ENCODE results near the gene SYT2. TPM values are rescaled to one million over a fixed set of nuclear protein-coding genes. Genes with fewer than 3 reads are reported as not detected.
"Not testable (repeated sequence)": the region's sequence is repeated elsewhere in the genome, so short reads cannot be mapped to it uniquely, and the experiment has no call there.

SYT2 gene
- total RNA-seq, 1 experiment from 2014 or later = 0.06 TPM

- H3K27me3 ChIP-seq = peaks cover 33% of the 10 kb centered on the region
- H3K27ac ChIP-seq; H3K4me1 ChIP-seq; DNase-seq; H3K36me3 ChIP-seq; H3K4me3 ChIP-seq; H3K9me3 ChIP-seq (replicated peaks): not testable (repeated sequence)
Observed at GRCh38 chr1:202714202-202714601, 3.9 kb upstream of the SYT2 start.

DNA sequence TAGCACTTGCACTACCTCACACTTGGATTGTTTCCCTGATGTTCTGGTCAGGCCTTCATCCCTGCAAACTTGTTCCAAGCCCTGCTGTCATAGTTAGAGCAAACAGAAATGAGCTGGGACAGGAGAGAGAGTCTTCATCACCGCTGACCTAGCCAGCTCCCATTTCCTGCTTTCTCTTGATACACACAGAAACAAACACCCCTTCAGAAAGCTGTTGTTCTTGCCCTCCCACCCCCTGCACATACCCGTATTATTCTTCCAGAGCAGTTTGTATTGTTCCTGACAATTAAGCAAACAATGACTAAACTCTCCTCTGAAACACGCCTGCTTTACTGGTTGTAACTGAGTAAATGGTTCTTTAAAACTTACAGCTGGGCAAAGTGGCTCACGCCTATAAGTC is 2.9 kb upstream of the SYT2 start:
- Histone ChIP-seq H3K4me1 (no peaks in the 10 kb centered on the region), H3K27me3 (peaks cover 41% of the 10 kb centered on the region), H3K4me3 (no peak overlapping the region), H3K27ac (no peak overlapping the region), H3K9me3 (replicated peaks) (no peaks in the 10 kb centered on the region), H3K36me3 (no peaks in the 10 kb centered on the region)
- DNase-seq = no peak

- peaks cover 33% of the 10 kb centered on the region for H3K27me3 ChIP-seq
- H3K4me3 ChIP-seq = no peak overlapping the region
- H3K27ac ChIP-seq = no peak overlapping the region
- no peaks in the 10 kb centered on the region for H3K9me3 ChIP-seq (replicated peaks)
- H3K36me3 ChIP-seq = no peaks in the 10 kb centered on the region
- H3K4me1 ChIP-seq = no peaks in the 10 kb centered on the region
- no peak for DNase-seq
Observed at GRCh38 chr1:202711949-202712635, 1.8 kb upstream of the SYT2 start.

GRCh38 chr1:202709276-202710041 is 795 bp downstream of the SYT2 start:
- no peaks in the 10 kb centered on the region for H3K36me3 ChIP-seq
- no peak overlapping the region for H3K27ac ChIP-seq
- H3K4me3 ChIP-seq = no peak overlapping the region
- H3K4me1 ChIP-seq = no peaks in the 10 kb centered on the region
- H3K9me3 ChIP-seq (replicated peaks) = no peaks in the 10 kb centered on the region
- no peak for DNase-seq
- H3K27me3 ChIP-seq = peaks cover 44% of the 10 kb centered on the region

- no peak for DNase-seq
- H3K27ac ChIP-seq = no peak overlapping the region
- no peak overlapping the region for H3K4me3 ChIP-seq
- H3K4me1 ChIP-seq = no peaks in the 10 kb centered on the region
- peaks cover 51% of the 10 kb centered on the region for H3K27me3 ChIP-seq
- H3K36me3 ChIP-seq = no peaks in the 10 kb centered on the region
- no peaks in the 10 kb centered on the region for H3K9me3 ChIP-seq (replicated peaks)
Observed at GRCh38 chr1:202708456-202709275, 1.6 kb downstream of the SYT2 start.

GRCh38 chr1:202706851-202707250 is 3.4 kb downstream of the SYT2 start:
- Histone ChIP-seq H3K4me1 (no peaks in the 10 kb centered on the region), H3K9me3 (replicated peaks) (no peaks in the 10 kb centered on the region), H3K36me3 (no peaks in the 10 kb centered on the region), H3K27ac (no peak overlapping the region), H3K4me3 (no peak overlapping the region), H3K27me3 (peaks cover 61% of the 10 kb centered on the region)
- no peak for DNase-seq

- H3K4me1 ChIP-seq = no peaks in the 10 kb centered on the region
- peaks cover 56% of the 10 kb centered on the region for H3K27me3 ChIP-seq
- H3K27ac ChIP-seq = no peak overlapping the region
- no peaks in the 10 kb centered on the region for H3K9me3 ChIP-seq (replicated peaks)
- DNase-seq = no peak
- H3K36me3 ChIP-seq = no peaks in the 10 kb centered on the region
- no peak overlapping the region for H3K4me3 ChIP-seq
Observed at GRCh38 chr1:202704601-202705000, 5.7 kb downstream of the SYT2 start.

DNA sequence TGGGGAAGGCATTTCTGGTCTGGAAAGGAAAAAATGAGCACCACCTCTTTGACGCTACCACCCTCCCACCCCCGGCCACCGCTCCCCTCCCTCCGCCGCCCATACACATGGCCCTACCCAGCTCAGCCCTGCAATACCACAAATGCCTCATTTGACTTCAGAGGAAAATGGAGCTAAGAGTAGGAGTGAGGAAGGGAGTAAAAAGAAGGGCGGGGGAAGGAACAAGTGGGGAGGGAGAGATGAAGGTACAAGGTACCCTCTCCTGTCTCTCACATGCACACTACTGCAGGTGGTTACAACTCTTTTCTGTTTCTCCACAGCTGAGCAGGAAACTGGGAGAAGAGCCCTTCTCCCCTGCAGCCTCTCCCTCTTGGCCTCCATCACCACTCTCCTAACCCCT is 7.1 kb downstream of the SYT2 start:
- H3K27ac ChIP-seq = no peak overlapping the region
- no peak overlapping the region for H3K4me3 ChIP-seq
- H3K9me3 ChIP-seq (replicated peaks) = no peaks in the 10 kb centered on the region
- no peaks in the 10 kb centered on the region for H3K36me3 ChIP-seq
- DNase-seq = no peak
- H3K4me1 ChIP-seq = no peaks in the 10 kb centered on the region
- H3K27me3 ChIP-seq = peaks cover 44% of the 10 kb centered on the region

GRCh38 chr1:202702088-202702487 is 8.2 kb downstream of the SYT2 start:
- no peaks in the 10 kb centered on the region for H3K36me3 ChIP-seq
- no peak overlapping the region for H3K27ac ChIP-seq
- no peaks in the 10 kb centered on the region for H3K9me3 ChIP-seq (replicated peaks)
- DNase-seq = no peak
- no peak overlapping the region for H3K4me3 ChIP-seq
- no peaks in the 10 kb centered on the region for H3K4me1 ChIP-seq
- H3K27me3 ChIP-seq = peaks cover 44% of the 10 kb centered on the region

DNA sequence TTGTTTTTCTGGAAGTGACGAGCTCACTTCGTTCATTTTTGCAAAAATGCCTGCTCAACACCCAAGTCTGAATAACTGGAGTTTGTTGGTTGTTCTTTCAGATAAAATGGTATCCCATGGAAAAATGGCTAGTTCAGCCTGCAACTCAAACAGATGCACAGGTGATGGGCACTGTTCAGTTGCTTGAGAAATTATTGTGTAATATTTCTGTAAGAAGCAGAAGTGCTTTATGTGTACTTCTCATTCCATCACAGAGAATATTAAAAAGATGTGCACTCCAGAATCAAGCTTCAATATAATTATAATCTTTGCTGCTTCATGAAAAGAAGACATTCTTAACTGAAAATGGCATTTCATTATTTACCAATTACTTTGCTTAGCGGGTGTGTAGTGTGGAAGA is 9.1 kb downstream of the SYT2 start:
- Histone ChIP-seq H3K9me3 (replicated peaks) (no peaks in the 10 kb centered on the region), H3K27me3 (peaks cover 44% of the 10 kb centered on the region), H3K27ac (no peak overlapping the region), H3K36me3 (no peaks in the 10 kb centered on the region), H3K4me3 (no peak overlapping the region), H3K4me1 (no peaks in the 10 kb centered on the region)
- no peak for DNase-seq

- no peaks in the 10 kb centered on the region for H3K9me3 ChIP-seq (replicated peaks)
- H3K4me3 ChIP-seq = no peak overlapping the region
- no peak overlapping the region for H3K27ac ChIP-seq
- DNase-seq = no peak
- H3K4me1 ChIP-seq = no peaks in the 10 kb centered on the region
- peaks cover 38% of the 10 kb centered on the region for H3K27me3 ChIP-seq
- no peaks in the 10 kb centered on the region for H3K36me3 ChIP-seq
Observed at GRCh38 chr1:202700061-202700460, 10.2 kb downstream of the SYT2 start.

DNA sequence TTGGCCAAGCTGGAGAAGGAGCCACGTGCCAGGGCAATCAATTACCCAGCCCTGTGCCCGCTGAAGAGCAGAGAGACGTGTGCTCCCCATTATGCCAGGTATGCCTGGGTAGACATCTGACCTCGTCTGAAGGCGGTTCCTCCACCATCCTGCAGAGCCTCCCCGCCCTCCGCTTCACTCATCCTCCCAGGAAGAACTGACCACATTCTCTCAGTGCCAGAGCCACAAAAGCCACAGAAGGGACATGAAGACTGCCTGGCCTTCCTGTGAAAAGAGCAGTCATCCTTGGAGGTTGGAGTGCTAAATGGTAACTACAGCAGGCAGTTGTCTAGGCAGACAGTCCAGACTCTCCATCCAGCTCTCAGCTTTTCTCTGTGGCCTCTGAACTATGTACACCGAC is 12.0 kb downstream of the SYT2 start:
- no peaks in the 10 kb centered on the region for H3K36me3 ChIP-seq
- H3K4me3 ChIP-seq = no peak overlapping the region
- DNase-seq = no peak
- no peaks in the 10 kb centered on the region for H3K4me1 ChIP-seq
- no peak overlapping the region for H3K27ac ChIP-seq
- H3K27me3 ChIP-seq = peaks cover 26% of the 10 kb centered on the region; the same call in 1 of the 2 replicates
- H3K9me3 ChIP-seq (replicated peaks) = no peaks in the 10 kb centered on the region

GRCh38 chr1:202697038-202697437 is 13.2 kb downstream of the SYT2 start:
- no peaks in the 10 kb centered on the region for H3K4me1 ChIP-seq
- H3K4me3 ChIP-seq = no peak overlapping the region
- peaks cover 17% of the 10 kb centered on the region; the same call in 1 of the 2 replicates for H3K27me3 ChIP-seq
- peak in 1 of 2 experiments; percentile 23 for DNase-seq
- H3K36me3 ChIP-seq = no peaks in the 10 kb centered on the region
- no peaks in the 10 kb centered on the region for H3K9me3 ChIP-seq (replicated peaks)
- no peak overlapping the region for H3K27ac ChIP-seq

DNA sequence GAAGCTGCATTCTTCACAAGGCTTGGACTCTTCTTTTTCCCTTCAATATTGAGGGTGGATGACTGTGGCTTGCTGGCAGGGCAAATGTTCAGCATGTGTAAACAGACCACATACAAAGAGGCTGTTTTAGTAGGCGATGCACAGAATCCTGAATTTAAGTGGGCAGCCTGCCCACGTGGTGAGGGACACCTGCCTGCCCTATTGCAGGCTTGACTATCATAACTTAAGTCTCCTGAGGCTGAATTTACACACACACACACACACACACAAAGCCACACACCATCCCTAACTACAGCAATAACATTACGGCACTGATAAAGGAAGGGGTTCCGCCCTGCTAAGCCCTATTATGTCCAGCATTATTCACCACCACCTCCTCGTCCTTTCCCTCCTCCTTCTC is 15.9 kb downstream of the SYT2 start:
- Histone ChIP-seq H3K27ac (no peak overlapping the region), H3K27me3 (no peaks in the 10 kb centered on the region; the same call in 1 of the 2 replicates), H3K4me1 (no peaks in the 10 kb centered on the region), H3K4me3 (no peak overlapping the region), H3K36me3 (no peaks in the 10 kb centered on the region), H3K9me3 (replicated peaks) (no peaks in the 10 kb centered on the region)
- no peak for DNase-seq

DNA sequence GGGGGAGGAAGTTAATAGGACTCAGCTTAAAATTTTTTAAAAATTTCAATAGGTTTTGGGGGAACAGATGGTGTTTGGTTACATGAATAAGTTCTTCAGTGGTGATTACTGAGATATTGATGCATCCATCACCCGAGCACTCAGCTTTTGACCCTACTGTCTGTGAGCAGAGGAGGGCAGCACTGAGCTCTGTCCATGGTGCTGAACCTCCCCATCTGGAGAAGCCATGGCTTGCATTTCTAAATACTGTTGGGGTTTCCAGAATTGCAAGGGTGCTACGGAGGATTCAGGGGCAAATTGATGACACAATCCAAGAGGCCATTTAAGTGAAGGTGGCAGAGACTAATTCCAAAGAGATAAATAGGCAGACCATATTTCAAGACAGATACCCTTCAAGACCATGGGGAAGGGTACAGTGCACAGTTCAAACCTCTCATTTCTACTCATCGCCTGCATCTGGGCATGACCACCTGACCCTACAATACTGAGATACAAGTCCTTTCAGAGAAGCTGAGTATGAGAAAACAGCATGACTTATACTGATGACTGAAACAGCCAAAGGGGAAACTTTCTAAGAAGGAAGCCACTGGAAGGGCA is 17.2 kb downstream of the SYT2 start:
- Histone ChIP-seq H3K27ac (no peak overlapping the region), H3K4me1 (no peaks in the 10 kb centered on the region), H3K36me3 (no peaks in the 10 kb centered on the region), H3K9me3 (replicated peaks) (no peaks in the 10 kb centered on the region), H3K4me3 (no peak overlapping the region), H3K27me3 (no peaks in the 10 kb centered on the region)
- peak; percentile 77 to 91 for DNase-seq
